HepG2 (cell line): ENCODE measurements around the gene MARK2. TPM values are rescaled to one million over a fixed set of nuclear protein-coding genes. Genes with fewer than 3 reads are reported as not detected.

ENCODE experiments used
- ATAC-seq: fragments of 200-7000 bp; cut with Tn5 transposase; 3 replicates; pipeline ENCODE4 v1.9.1; 2020; ENCODE audit warnings: mild to moderate bottlenecking, moderate library complexity
- BruUV-seq: library from RNA; stranded (reverse); fragments of 400-500 nt; replicated peaks from 2 replicates; lab custom pipeline; 2021; lab: Mats Ljungman, UMichigan
- CTCF ChIA-PET: fragments of 300-600 bp; formaldehyde crosslinking; extraction: SDS; loops from one replicate; lab custom pipeline; 2021; ENCODE audit warnings: low total read pairs, inconsistent platforms, low intra/inter-chr PET ratio; lab: Yijun Ruan, JAX
- POLR2A ChIA-PET: fragments of 350-600 bp; sonication (Branson Sonifier 250); formaldehyde crosslinking; loops from one replicate; lab custom pipeline; 2020; ENCODE audit warnings: antibody characterized with exemption, inconsistent platforms; lab: Yijun Ruan, JAX
- DNase-seq: peaks from one replicate; pipeline ENCODE4 v3.0.0-alpha.2; 2015; ENCODE audit warnings: low spot score
- FAIRE-seq: peaks from 3 replicates; lab custom pipeline; 2011; peaks lifted over from hg19 to GRCh38; lab: Jason Lieb, UNC
- H2AFZ ChIP-seq: one replicate; pipeline ENCODE4 v1.6.1; 2011; ENCODE audit warnings: low read length, inconsistent platforms
- H3K27ac ChIP-seq: fragments of 300-600 bp; 3 replicates; pipeline ENCODE4 v1.8.0; 2011; ENCODE audit warnings: mixed run types, mild to moderate bottlenecking, mixed read lengths, low read length, inconsistent platforms; ENCODE audit not compliant: insufficient read depth; ENCODE audit errors: extremely low read length
- H3K27me3 ChIP-seq, 2 experiments: fragments of 200-600 bp in 1 of 2; 2 replicates in 1 of 2; 3 replicates in 1 of 2; pipeline versions ENCODE4 v1.6.0 to v1.8.0; 2011; ENCODE audit warnings: low read length in 2 of 2, mild to moderate bottlenecking in 2 of 2, moderate library complexity in 2 of 2, inconsistent platforms in 1 of 2; ENCODE audit not compliant: insufficient read depth in 2 of 2, control insufficient read depth in 1 of 2
- H3K36me3 ChIP-seq, 2 experiments: fragments of 200-600 bp in 1 of 2; replicated peaks in 1 of 2; 2 replicates in 1 of 2; 3 replicates in 1 of 2; pipeline versions ENCODE4 v1.5.1 to v1.8.0; 2011; ENCODE audit warnings: low read length in 2 of 2, inconsistent platforms in 1 of 2; ENCODE audit not compliant: insufficient read depth in 2 of 2, control insufficient read depth in 1 of 2
- H3K4me1 ChIP-seq: 2 replicates; pipeline ENCODE4 v1.5.1; 2012; ENCODE audit warnings: low read length, inconsistent platforms; ENCODE audit not compliant: insufficient read depth
- H3K4me2 ChIP-seq: 2 replicates; pipeline ENCODE4 v1.6.0; 2011; ENCODE audit warnings: low read depth, low read length, inconsistent platforms
- H3K4me3 ChIP-seq, 3 experiments: fragments of 200-600 bp in 1 of 3; sonication (generic), shearing (Covaris generic) in 1 of 3; replicated peaks in 1 of 3; 2 replicates each; pipeline ENCODE4 v1.5.1; 2011 to 2016; ENCODE audit warnings: low read length in 3 of 3, inconsistent platforms in 2 of 3, low read depth in 2 of 3, mild to moderate bottlenecking in 2 of 3, control low read depth in 1 of 3, mixed read lengths in 1 of 3; ENCODE audit not compliant: insufficient read depth in 1 of 3
- H3K79me2 ChIP-seq: one replicate; pipeline ENCODE4 v1.6.1; 2011; ENCODE audit warnings: low read length, inconsistent platforms; ENCODE audit not compliant: insufficient read depth
- H3K9ac ChIP-seq: 2 replicates; pipeline ENCODE4 v1.6.0; 2011; ENCODE audit warnings: mild to moderate bottlenecking, low read depth, low read length, inconsistent platforms; ENCODE audit not compliant: insufficient read depth
- H3K9me3 ChIP-seq: 2 replicates; pipeline ENCODE4 v1.5.1; 2012; ENCODE audit warnings: mild to moderate bottlenecking, low read length
- H4K20me1 ChIP-seq: 2 replicates; pipeline ENCODE4 v1.6.0; 2011; ENCODE audit warnings: inconsistent platforms, mild to moderate bottlenecking, low read length, moderate library complexity; ENCODE audit not compliant: insufficient read depth
- AGO2 ChIP-seq: fragments of 200-400 bp; formaldehyde crosslinking; optimal IDR thresholded peaks from 2 replicates; pipeline ENCODE3; 2017; ENCODE audit warnings: mild to moderate bottlenecking, low read depth, low read length, moderate library complexity
- GABPA ChIP-seq, 2 experiments: IDR thresholded peaks; 2 replicates each; pipeline ENCODE4 v1.6.1; 2011 to 2016; ENCODE audit warnings: low read depth in 2 of 2, low read length in 1 of 2, missing biosample characterization in 1 of 2, missing genetic modification characterization in 1 of 2
- GFI1 ChIP-seq: sonication (generic); formaldehyde crosslinking; IDR thresholded peaks from 2 replicates; pipeline ENCODE4 v1.5.0; 2020; ENCODE audit warnings: missing genetic modification reagents, mild to moderate bottlenecking, borderline replicate concordance
- MYC ChIP-seq: sonication (generic); formaldehyde crosslinking; IDR thresholded peaks from 2 replicates; pipeline ENCODE4 v1.9.0; 2021; ENCODE audit warnings: missing genetic modification reagents, borderline replicate concordance
- NFKB2 ChIP-seq: sonication (generic); formaldehyde crosslinking; IDR thresholded peaks from 2 replicates; pipeline ENCODE4 v1.4.0; 2020; ENCODE audit warnings: missing genetic modification reagents, borderline replicate concordance
- PATZ1 ChIP-seq: sonication (generic); formaldehyde crosslinking; IDR thresholded peaks from 2 replicates; pipeline ENCODE4 v1.4.0; 2020; ENCODE audit warnings: missing genetic modification reagents
- PAXIP1 ChIP-seq: sonication (generic); formaldehyde crosslinking; conservative IDR thresholded peaks from 2 replicates; pipeline ENCODE4 v1.4.0; 2020; ENCODE audit warnings: mild to moderate bottlenecking, missing genetic modification reagents, moderate library complexity
- PBX3 ChIP-seq: sonication (generic); formaldehyde crosslinking; IDR thresholded peaks from 2 replicates; pipeline ENCODE4 v1.8.1; 2023; ENCODE audit warnings: missing genetic modification reagents, inconsistent platforms, borderline replicate concordance
- TGIF2 ChIP-seq: IDR thresholded peaks from 2 replicates; pipeline ENCODE4 v1.6.1; 2016; ENCODE audit warnings: control low read depth, missing compliant biosample characterization
- ZFP91 ChIP-seq: sonication (generic); formaldehyde crosslinking; IDR thresholded peaks from 2 replicates; pipeline ENCODE4 v1.9.0; 2022; ENCODE audit warnings: missing genetic modification reagents, mild to moderate bottlenecking, borderline replicate concordance
- ZNF205 ChIP-seq: IDR thresholded peaks from 2 replicates; pipeline ENCODE4 v1.6.1; 2018; ENCODE audit warnings: missing biosample characterization, missing genetic modification reagents
- ZNF530 ChIP-seq: sonication (generic); formaldehyde crosslinking; IDR thresholded peaks from 2 replicates; pipeline ENCODE4 v1.5.0; 2020; ENCODE audit warnings: low read depth, mild to moderate bottlenecking, missing genetic modification reagents
- ZNF713 ChIP-seq: sonication (generic); formaldehyde crosslinking; IDR thresholded peaks from 2 replicates; pipeline ENCODE4 v1.4.0; 2020; ENCODE audit warnings: mild to moderate bottlenecking, missing genetic modification reagents
- WGBS: methylation state at CpG from one replicate; pipeline ENCODE4 v1.1.6; 2017; ENCODE audit warnings: low lambda C conversion rate; 5-methylcytosine and 5-hydroxymethylcytosine counted together
- in situ Hi-C: cut with HindIII; loops from 2 replicates; pipeline ENCODE4 v1.10.0; 2017; ENCODE audit warnings: low pct_unique_long_range_greater_than_20kb; ENCODE audit not compliant: extremely low pct_ligation_motif_present
- intact Hi-C: fragments of 100-400 bp; cut with micrococcal nuclease; formaldehyde crosslinking; loops from one replicate; pipeline ENCODE4 v1.10.0; 2022; ENCODE audit not compliant: unreplicated experiment
- polyA plus RNA-seq, 8 experiments: library from polyadenylated mRNA; depleted of rRNA in 3 of 8; stranded (reverse) in 7 of 8; unstranded in 1 of 8; fragments of >200 nt; fragmentation: Illumina TruSeq in 4 of 8; extraction: Trizol in 4 of 8; gene quantifications; 2 replicates each; pipeline versions ENCODE4 v1.2.1 to v1.2.3, GENCODE V29; 2011 to 2016; ENCODE audit warnings: low read depth in 4 of 8, missing spikeins in 1 of 8, mixed read lengths in 1 of 8; ENCODE audit not compliant: insufficient read depth in 1 of 8
- total RNA-seq, 5 experiments: library from RNA; depleted of rRNA; stranded (reverse); fragments of >200 nt; fragmentation: Illumina TruSeq; extraction: Trizol; gene quantifications; 2 replicates each; pipeline ENCODE4 v1.2.3, GENCODE V29; 2016; ENCODE audit warnings: low read depth in 1 of 5

MARK2 gene
- total and polyA plus RNA-seq, 2 of the 13 experiments (the other 11 are each of a cell fraction or from before 2014, with no cell fraction given) = 13.5 to 13.9 TPM

GRCh38 chr11:63919267-63920125 is 80.6 kb downstream of the MARK2 start:
- Histone ChIP-seq H3K9ac (peak overlapping the region; percentile 72), H3K36me3 (no peaks in the 10 kb centered on the region), H3K4me3 (peak overlapping the region; percentile 59 to 84 (median 76)), H3K9me3 (no peaks in the 10 kb centered on the region), H2AFZ (no peak overlapping the region), H3K4me2 (peak overlapping the region; percentile 74), H3K27ac (peak overlapping the region; percentile 82), H4K20me1 (no peaks in the 10 kb centered on the region), H3K79me2 (no peaks in the 10 kb centered on the region), H3K27me3 (peaks cover 0 to 4% of the 10 kb centered on the region in 2 experiments; a peak in 2 of 5 replicates), H3K4me1 (peaks cover 48% of the 10 kb centered on the region)
- DNase-seq (peak; percentile 76), ATAC-seq (peak; percentile 37), FAIRE-seq (no peak)
- POLR2A ChIA-PET = interaction anchor here (0.8 to 2.0 kb wide), 12 partner anchors 12 to 153 kb away, joined by 3 to 15 read pairs (median 6); partner anchors contain the start of genes COX8A and MARK2
- intact Hi-C loops (no loop called here), in situ Hi-C loops (loop anchor here (10.0 kb wide), 1 partner anchor 155 kb away; the partner anchor contains the start of gene ZFTA)
- 20% methylated on average over 24 of the region's 41 CpGs for WGBS
- CTCF ChIA-PET = interaction anchor here (0.5 kb wide), 1 partner anchor 91 kb away, joined by 3 read pairs; no protein-coding TSS in a partner anchor
- BruUV-seq = TSS peak; percentile 96
- TF ChIP-seq ZNF530 (CRISPR knock-in tag) = no peak
- TF ChIP-seq PBX3 = no peak
- peak; percentile 23; the same call in 1 of the 2 replicates for TF ChIP-seq NFKB2
- TF ChIP-seq ZNF205 = 0 out of 2 replicates have a peak, but pooled peaks have one; percentile 38
- peak; percentile 99 for TF ChIP-seq ZFP91
- no peak for TF ChIP-seq GABPA (IDR thresholded peaks at IDR 0.05; ENCODE audit: low read depth, low read length)
- TF ChIP-seq GABPA (CRISPR knock-in tag; IDR thresholded peaks at IDR 0.05; ENCODE audit: low read depth) = peak; percentile 63
- TF ChIP-seq AGO2 = peak; percentile 90
- no peak for TF ChIP-seq GFI1 (CRISPR knock-in tag)
- TF ChIP-seq PAXIP1 (CRISPR knock-in tag) = peak; percentile 38; the same call in 1 of the 2 replicates
- TF ChIP-seq PATZ1 = peak; percentile 99
- no peak for TF ChIP-seq ZNF713
- peak; percentile 40; the same call in 1 of the 2 replicates for TF ChIP-seq TGIF2 (CRISPR knock-in tag)
- TF ChIP-seq MYC = peak; percentile 95
